Mesenchymal stem cell (in vitro differentiated cells and primary cell): ENCODE data around the gene NAA20.

Experiments used
- DNase-seq: peaks from one replicate; pipeline ENCODE4 v3.0.0-alpha.2; 2013
- H2AFZ ChIP-seq: one replicate; pipeline ENCODE4 v1.6.1; 2013; ENCODE audit warnings: low read depth, mild to moderate bottlenecking, control low read depth, inconsistent platforms, low read length, moderate library complexity
- H2AK5ac ChIP-seq: 2 replicates; pipeline ENCODE4 v1.6.1; 2013; ENCODE audit warnings: low read length, moderate library complexity, mild to moderate bottlenecking, inconsistent platforms; ENCODE audit not compliant: severe bottlenecking
- H2BK120ac ChIP-seq: one replicate; pipeline ENCODE4 v1.6.1; 2013; ENCODE audit warnings: low read depth, mild to moderate bottlenecking, inconsistent platforms, low read length, moderate library complexity
- H2BK12ac ChIP-seq, 2 experiments: one replicate each; pipeline ENCODE4 v1.6.1; 2013; ENCODE audit warnings: inconsistent platforms in 2 of 2, low read length in 2 of 2, mild to moderate bottlenecking in 2 of 2, moderate library complexity in 2 of 2, control low read depth in 1 of 2
- H2BK15ac ChIP-seq: one replicate; pipeline ENCODE4 v1.6.1; 2013; ENCODE audit warnings: mild to moderate bottlenecking, low read depth, inconsistent platforms; ENCODE audit not compliant: poor library complexity, severe bottlenecking
- H2BK5ac ChIP-seq: 2 replicates; pipeline ENCODE4 v1.6.1; 2013; ENCODE audit warnings: low read depth, mild to moderate bottlenecking, low read length, control low read depth, inconsistent platforms; ENCODE audit not compliant: poor library complexity, severe bottlenecking
- H3K14ac ChIP-seq, 2 experiments: one replicate each; pipeline ENCODE4 v1.6.1; 2013; ENCODE audit warnings: inconsistent platforms in 2 of 2, low read length in 2 of 2, control low read depth in 1 of 2, mild to moderate bottlenecking in 1 of 2, moderate library complexity in 1 of 2
- H3K18ac ChIP-seq, 2 experiments: one replicate each; pipeline ENCODE4 v1.6.1; 2013; ENCODE audit warnings: inconsistent platforms in 2 of 2, low read length in 2 of 2, control low read depth in 1 of 2, low read depth in 1 of 2, mild to moderate bottlenecking in 1 of 2
- H3K23ac ChIP-seq, 2 experiments: one replicate each; pipeline ENCODE4 v1.6.1; 2013; ENCODE audit warnings: inconsistent platforms in 2 of 2, low read length in 2 of 2, mild to moderate bottlenecking in 2 of 2, moderate library complexity in 2 of 2, control low read depth in 1 of 2
- H3K27ac ChIP-seq: 2 replicates; pipeline ENCODE4 v1.5.1; 2013; ENCODE audit warnings: mild to moderate bottlenecking, moderate library complexity, low read length, control low read depth, inconsistent platforms; ENCODE audit not compliant: poor library complexity, severe bottlenecking
- H3K27me3 ChIP-seq, 2 experiments: 2 replicates each; pipeline versions ENCODE4 v1.6.1 to v1.7.0; 2013; ENCODE audit warnings: low read length in 2 of 2, mild to moderate bottlenecking in 2 of 2, moderate library complexity in 2 of 2, control low read depth in 1 of 2, inconsistent platforms in 1 of 2; ENCODE audit not compliant: control insufficient read depth in 1 of 2, insufficient read depth in 1 of 2
- H3K36me3 ChIP-seq, 2 experiments: 2 replicates each; pipeline versions ENCODE4 v1.6.1 to v1.7.0; 2013; ENCODE audit warnings: low read length in 2 of 2, control low read depth in 1 of 2, inconsistent platforms in 1 of 2, low read depth in 1 of 2, mild to moderate bottlenecking in 1 of 2; ENCODE audit not compliant: insufficient read depth in 2 of 2, control insufficient read depth in 1 of 2
- H3K4ac ChIP-seq, 2 experiments: one replicate each; pipeline ENCODE4 v1.6.1; 2013; ENCODE audit warnings: inconsistent platforms in 2 of 2, low read length in 2 of 2, mild to moderate bottlenecking in 2 of 2, moderate library complexity in 2 of 2, control low read depth in 1 of 2, low read depth in 1 of 2
- H3K4me1 ChIP-seq: 2 replicates; pipeline ENCODE4 v1.6.1; 2013; ENCODE audit warnings: low read depth, low read length, control low read depth; ENCODE audit not compliant: control insufficient read depth, insufficient read depth
- H3K4me2 ChIP-seq: 2 replicates; pipeline ENCODE4 v1.6.1; 2013; ENCODE audit warnings: low read length, mild to moderate bottlenecking, inconsistent platforms; ENCODE audit not compliant: poor library complexity, severe bottlenecking
- H3K4me3 ChIP-seq, 2 experiments: 2 replicates each; pipeline versions ENCODE4 v1.5.1 to v1.7.0; 2013; ENCODE audit warnings: low read length in 2 of 2, mild to moderate bottlenecking in 2 of 2, control low read depth in 1 of 2, low read depth in 1 of 2; ENCODE audit not compliant: insufficient read depth in 1 of 2
- H3K79me1 ChIP-seq: replicated peaks from 2 replicates; pipeline ENCODE4 v1.6.1; 2013; ENCODE audit warnings: mild to moderate bottlenecking, control low read depth, low read length, inconsistent platforms; ENCODE audit not compliant: poor library complexity, severe bottlenecking
- H3K9ac ChIP-seq: 2 replicates; pipeline ENCODE4 v1.7.0; 2013; ENCODE audit warnings: mild to moderate bottlenecking, low read length, moderate library complexity
- H3K9me3 ChIP-seq: 2 replicates; pipeline ENCODE4 v1.7.0; 2013; ENCODE audit warnings: mild to moderate bottlenecking, low read length; ENCODE audit not compliant: control insufficient read depth
- H4K8ac ChIP-seq: one replicate; pipeline ENCODE4 v1.6.1; 2013; ENCODE audit warnings: inconsistent platforms, mild to moderate bottlenecking, low read length, moderate library complexity
- H4K91ac ChIP-seq: one replicate; pipeline ENCODE4 v1.6.1; 2013; ENCODE audit warnings: mild to moderate bottlenecking, low read length, inconsistent platforms
- WGBS: methylation state at CpG from one replicate; pipeline ENCODE4 v1.1.7; 2013; ENCODE audit warnings: mixed read lengths; 5-methylcytosine and 5-hydroxymethylcytosine counted together

NAA20 gene

DNA sequence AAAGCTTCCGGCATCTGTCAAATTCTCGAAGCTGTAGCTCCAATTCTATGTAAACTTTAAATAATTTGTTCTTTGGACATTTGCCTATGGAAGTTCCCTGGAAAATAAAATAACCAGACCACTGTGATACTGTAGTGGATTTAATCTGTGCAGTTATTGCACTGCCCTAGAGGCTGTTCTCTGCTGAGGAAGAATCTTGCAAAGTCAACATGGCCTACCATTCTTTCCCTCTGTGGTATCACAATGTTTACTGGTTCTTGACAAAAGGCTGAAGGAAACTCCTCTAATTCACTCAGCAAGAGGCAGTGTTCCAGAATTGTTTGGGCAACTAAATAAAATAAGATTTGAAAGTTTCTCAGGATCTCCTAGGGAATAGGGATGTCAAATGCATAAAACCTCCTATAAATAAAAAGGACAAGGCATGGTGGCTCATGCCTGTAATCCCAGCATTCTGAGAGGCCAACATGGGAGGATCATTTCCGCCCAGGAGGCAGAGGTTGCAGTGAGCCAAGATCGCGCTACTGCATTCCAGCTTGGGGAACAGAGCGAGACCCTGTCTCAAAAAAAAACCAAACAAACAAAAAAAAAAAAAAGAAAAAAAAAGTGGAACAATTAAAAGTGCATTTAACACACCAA is 22.7 kb downstream of the NAA20 start:
- no peak overlapping the region for H3K23ac ChIP-seq
- H2AK5ac ChIP-seq: no peak overlapping the region
- H4K91ac ChIP-seq: no peak overlapping the region
- H3K18ac ChIP-seq: no peak overlapping the region
- H3K79me1 ChIP-seq: peaks cover 18% of the 10 kb centered on the region
- no peak overlapping the region for H2BK15ac ChIP-seq
- no peak overlapping the region for H3K4me2 ChIP-seq
- peaks cover 2% of the 10 kb centered on the region for H3K4me1 ChIP-seq
- no peak overlapping the region for H2AFZ ChIP-seq
- H3K4ac ChIP-seq: no peak overlapping the region
- no peaks in the 10 kb centered on the region for H3K9me3 ChIP-seq
- no peak overlapping the region for H2BK120ac ChIP-seq
- no peak overlapping the region for H3K9ac ChIP-seq
- H4K8ac ChIP-seq: no peak overlapping the region
- H3K4me3 ChIP-seq: no peak overlapping the region
- no peaks in the 10 kb centered on the region for H3K27me3 ChIP-seq
- H3K14ac ChIP-seq: no peak overlapping the region
- no peak overlapping the region for H2BK5ac ChIP-seq
- no peak overlapping the region for H2BK12ac ChIP-seq
- WGBS: 87% methylated on average over 3 of the region's 6 CpGs
- peaks cover 23 to 100% of the 10 kb centered on the region in 2 experiments for H3K36me3 ChIP-seq
- no peak overlapping the region for H3K27ac ChIP-seq
- DNase-seq: no peak

DNA sequence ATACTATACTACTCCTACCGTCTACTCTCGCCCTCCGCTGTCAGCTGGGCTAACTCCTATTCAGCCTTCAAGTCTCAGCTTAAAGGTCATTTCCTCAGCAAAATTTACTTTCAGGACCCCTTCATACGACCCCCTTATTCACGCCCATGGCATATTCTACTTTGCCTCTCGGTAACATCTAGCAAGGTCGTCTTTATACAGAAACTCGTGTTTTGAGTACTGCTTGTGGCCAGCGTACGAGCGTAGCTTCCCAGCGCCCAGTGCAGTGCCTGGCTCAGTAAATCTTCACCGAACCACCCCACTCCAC is 34.6 kb downstream of the NAA20 start:
- H4K8ac ChIP-seq: peak overlapping the region; percentile 94
- no peak overlapping the region for H2BK15ac ChIP-seq
- peak overlapping the region; percentile 58 for H3K4me2 ChIP-seq
- H2BK120ac ChIP-seq: no peak overlapping the region
- no peak overlapping the region for H3K27ac ChIP-seq
- peak overlapping the region in 1 of 2 experiments; percentile 19 for H3K14ac ChIP-seq
- peaks cover 0 to 3% of the 10 kb centered on the region in 2 experiments for H3K27me3 ChIP-seq
- no peak overlapping the region for H2BK5ac ChIP-seq
- peak overlapping the region; percentile 94 for H3K9ac ChIP-seq
- peak overlapping the region in 1 of 2 experiments; percentile 22 for H3K4ac ChIP-seq
- H3K79me1 ChIP-seq: peaks cover 10% of the 10 kb centered on the region
- H3K9me3 ChIP-seq: no peaks in the 10 kb centered on the region
- no peak overlapping the region for H2AK5ac ChIP-seq
- 6% methylated on average over 13 of the region's 13 CpGs for WGBS
- H3K18ac ChIP-seq: peak overlapping the region in 1 of 2 experiments; percentile 67
- no peak overlapping the region for H3K23ac ChIP-seq
- no peaks in the 10 kb centered on the region for H3K4me1 ChIP-seq
- no peak overlapping the region for H4K91ac ChIP-seq
- H3K36me3 ChIP-seq: peaks cover 9 to 38% of the 10 kb centered on the region in 2 experiments
- H3K4me3 ChIP-seq: peak overlapping the region; percentile 94 to 96
- DNase-seq: no peak
- H2BK12ac ChIP-seq: no peak overlapping the region
- H2AFZ ChIP-seq: peak overlapping the region; percentile 100

DNA sequence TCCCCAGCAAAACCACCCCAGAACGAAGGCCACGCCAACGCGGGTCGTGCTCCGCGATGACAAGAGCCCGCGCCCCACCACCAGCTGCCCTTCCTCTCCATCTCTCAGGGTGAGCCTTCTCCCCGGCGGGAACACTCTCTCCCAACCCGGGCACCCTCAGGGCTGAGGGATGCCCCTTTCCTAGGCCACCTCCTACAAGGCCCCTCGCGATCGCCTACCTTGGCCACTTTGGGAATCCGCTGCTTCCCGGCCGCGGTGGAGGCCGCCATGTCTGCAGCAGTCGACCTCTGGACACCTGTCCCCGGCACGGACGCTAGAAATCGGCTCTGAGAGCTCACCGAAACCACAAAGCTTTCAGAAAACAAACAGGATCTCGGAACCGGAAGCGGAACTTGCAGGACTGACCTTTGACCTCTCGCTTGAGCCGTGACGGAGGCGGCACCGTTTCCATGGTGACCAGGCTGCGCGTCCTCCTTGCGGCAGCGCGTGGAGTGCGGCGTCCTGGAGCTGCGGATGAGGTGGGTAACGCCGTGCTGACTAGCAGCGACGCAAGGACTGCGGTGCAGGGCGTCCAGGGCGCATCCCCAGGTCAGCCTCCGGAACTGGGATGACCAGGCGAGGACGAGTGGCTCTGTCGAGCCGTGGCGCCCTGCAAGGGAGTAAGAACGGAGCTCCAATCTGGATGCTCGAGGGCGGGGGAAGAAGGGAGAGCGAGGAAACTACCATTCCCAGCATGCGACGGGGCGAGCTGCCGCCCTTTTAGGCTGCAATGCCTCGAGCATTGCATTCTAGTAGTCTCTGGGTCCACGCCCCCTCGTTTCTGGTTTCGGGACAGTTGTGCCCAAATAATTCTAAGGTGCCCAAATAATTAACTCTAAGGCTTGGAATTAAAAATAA is 35.2 kb downstream of the NAA20 start, which contains the start of the genes CFAP61 and CRNKL1:
Gene CFAP61, plus strand, starts transcription at position 459 of the 897 bp plus-strand sequence. CDS start 4,122 bp downstream, outside the sequence.
Gene CRNKL1, minus strand, starts transcription at position 393 of the 897 bp plus-strand sequence. Its CDS starts 124 bp downstream, at position 269.
- peak within 1 kb of the TSS; percentile 67 for H3K27ac ChIP-seq
- peak within 1 kb of the TSS in 1 of 2 experiments; percentile 22 for H3K4ac ChIP-seq
- H2BK120ac ChIP-seq: no peak within 1 kb of the TSS
- H2AFZ ChIP-seq: peak within 1 kb of the TSS; percentile 100
- no peak within 1 kb of the TSS for H2BK15ac ChIP-seq
- peak; percentile 97 for DNase-seq
- H4K8ac ChIP-seq: peak within 1 kb of the TSS; percentile 94
- H2BK12ac ChIP-seq: no peak within 1 kb of the TSS
- H3K9ac ChIP-seq: peak within 1 kb of the TSS; percentile 94
- peak within 1 kb of the TSS; percentile 94 to 96 for H3K4me3 ChIP-seq
- peak within 1 kb of the TSS in 1 of 2 experiments; percentile 19 for H3K14ac ChIP-seq
- no peaks in the 10 kb centered on the region for H3K4me1 ChIP-seq
- no peaks in the 10 kb centered on the region for H3K9me3 ChIP-seq
- peaks cover 7% of the 10 kb centered on the region for H3K79me1 ChIP-seq
- H3K27me3 ChIP-seq: peaks cover 0 to 3% of the 10 kb centered on the region in 2 experiments
- under 1% methylated on average over 64 of the region's 67 CpGs for WGBS
- no peak within 1 kb of the TSS for H4K91ac ChIP-seq
- no peak within 1 kb of the TSS for H2AK5ac ChIP-seq
- peak within 1 kb of the TSS; percentile 23 to 67 for H3K18ac ChIP-seq
- peaks cover 9 to 32% of the 10 kb centered on the region in 2 experiments for H3K36me3 ChIP-seq
- peak within 1 kb of the TSS; percentile 78 for H3K4me2 ChIP-seq
- no peak within 1 kb of the TSS for H2BK5ac ChIP-seq
- no peak within 1 kb of the TSS for H3K23ac ChIP-seq
